RWPE1 (cell line): ENCODE data around the gene WASHC4.
A peak's percentile ranks its signal among the peaks of the same experiment; 100 is the strongest.

Experiments
- CTCF ChIA-PET: fragments of 350-600 bp; sonication (Branson Sonifier 250); formaldehyde crosslinking; extraction: SDS; loops from one replicate; lab custom pipeline; 2021; lab: Yijun Ruan, JAX
- POLR2A ChIA-PET: fragments of 400-600 bp; formaldehyde crosslinking; extraction: SDS; loops from one replicate; lab custom pipeline; 2020; ENCODE audit warnings: antibody characterized with exemption; ENCODE audit not compliant: low non-redundant PET; lab: Yijun Ruan, JAX
- DNase-seq: peaks from one replicate; pipeline ENCODE4 v3.0.0; 2012; ENCODE audit warnings: low spot score
- H3K27ac ChIP-seq: fragments of 450-650 bp; 2 replicates; pipeline ENCODE4 v1.5.1; 2017
- CTCF ChIP-seq: fragments of 450-650 bp; conservative IDR thresholded peaks from 2 replicates; pipeline ENCODE4 v1.5.1; 2017; ENCODE audit warnings: low read depth, mild to moderate bottlenecking

The WASHC4 gene

GRCh38 chr12:105078712-105079570 lies 28.6 kb upstream of the WASHC4 start:
- H3K27ac ChIP-seq: no peak overlapping the region
- DNase-seq: no peak
- ChIA-PET CTCF (interaction anchor here (1.1 kb wide), 1 partner anchor 15 kb away, joined by 3 read pairs; no protein-coding TSS in a partner anchor), POLR2A (no interaction called here)
- no peak for TF ChIP-seq CTCF

- ChIA-PET POLR2A (no interaction called here), CTCF (no interaction called here)
- TF ChIP-seq CTCF: no peak
- H3K27ac ChIP-seq: no peak overlapping the region
- DNase-seq: no peak
Observed at GRCh38 chr12:105083031-105083430, 24.5 kb upstream of the WASHC4 start.

GRCh38 chr12:105083551-105084105 lies 23.9 kb upstream of the WASHC4 start:
- ChIA-PET POLR2A (no interaction called here), CTCF (interaction anchor here (0.6 kb wide), 1 partner anchor 31 kb away, joined by 3 read pairs; no protein-coding TSS in a partner anchor)
- no peak for TF ChIP-seq CTCF
- H3K27ac ChIP-seq: peak overlapping the region; percentile 56
- no peak for DNase-seq

GRCh38 chr12:105084251-105085250 lies 23.0 kb upstream of the WASHC4 start, which contains the start of gene ALDH1L2:
Gene ALDH1L2 (minus strand): TSS chr12:105084458. CDS start chr12:105084436, 22 bp downstream.
- ChIA-PET POLR2A (interaction anchor here (0.6 kb wide), 1 partner anchor 13 kb away, joined by 3 read pairs; no protein-coding TSS in a partner anchor), CTCF (interaction anchor here (0.6 kb wide), 1 partner anchor 32 kb away, joined by 3 read pairs; no protein-coding TSS in a partner anchor)
- no peak for TF ChIP-seq CTCF
- DNase-seq: peak; percentile 70
- H3K27ac ChIP-seq: peak within 1 kb of the TSS; percentile 56

GRCh38 chr12:105085501-105085900 lies 22.0 kb upstream of the WASHC4 start:
- POLR2A ChIA-PET: no interaction called here
- CTCF ChIA-PET: interaction anchor here (0.6 kb wide), 1 partner anchor 1063 kb away, joined by 3 read pairs; no protein-coding TSS in a partner anchor
- no peak overlapping the region for H3K27ac ChIP-seq
- no peak for DNase-seq
- no peak for TF ChIP-seq CTCF
